Prostate gland (tissue), 2 donors: Measurements from ENCODE around the gene BATF. TPM values are rescaled to one million over a fixed set of nuclear protein-coding genes. Genes with fewer than 3 reads are reported as not detected.

ENCODE experiments used
- DNase-seq: peaks from one replicate; pipeline ENCODE4 v3.0.0-alpha.2; 2019; ENCODE audit warnings: low spot score
- H3K27ac ChIP-seq, 2 donors: fragments of 200-600 bp; sonication (generic); 2 replicates each; pipeline ENCODE4 v1.5.1; 2017 to 2019
- H3K27me3 ChIP-seq: fragments of 200-600 bp; sonication (generic); replicated peaks from 2 replicates; pipeline ENCODE4 v1.5.1; 2019; ENCODE audit not compliant: insufficient read depth
- H3K36me3 ChIP-seq, 2 donors: fragments of 200-600 bp; sonication (generic); 1 replicate in 1 of 2; 2 replicates in 1 of 2; pipeline versions ENCODE4 v1.5.1 to v1.8.1; 2017 to 2019
- H3K4me1 ChIP-seq: fragments of 200-600 bp; sonication (generic); replicated peaks from 2 replicates; pipeline ENCODE4 v1.5.1; 2019
- H3K4me3 ChIP-seq, 2 donors: fragments of 200-600 bp; sonication (generic); 2 replicates each; pipeline ENCODE4 v1.5.1; 2017 to 2019
- H3K9me3 ChIP-seq: fragments of 200-600 bp; sonication (generic); 2 replicates; pipeline ENCODE4 v1.5.1; 2017
- POLR2A ChIP-seq: fragments of 450-650 bp; IDR thresholded peaks from one replicate; pipeline ENCODE4 v1.6.1; 2016; ENCODE audit warnings: antibody characterized with exemption, mild to moderate bottlenecking
- POLR2AphosphoS5 ChIP-seq: sonication (generic); formaldehyde crosslinking; IDR thresholded peaks from one replicate; pipeline ENCODE4 v1.6.1; 2017; ENCODE audit warnings: antibody characterized with exemption
- WGBS: methylation state at CpG from one replicate; pipeline ENCODE4 v1.1.5; 2018; 5-methylcytosine and 5-hydroxymethylcytosine counted together
- intact Hi-C: fragments of 100-400 bp; cut with DNase I; formaldehyde crosslinking; loops from one replicate; pipeline ENCODE4 v1.14.2; 2022
- total RNA-seq, 2 donors: library from RNA; depleted of rRNA; stranded (reverse); fragments of >200 nt; gene quantifications; one replicate each; pipeline ENCODE4 v1.1.0, GENCODE V29; 2016
- TF ChIP-seq, protein P1 (sequence below), 4 experiments: fragments of 200-600 bp in 2 of 4; fragments of 450-650 bp in 2 of 4; sonication (generic) in 2 of 4; IDR thresholded peaks; 1 replicate in 3 of 4; 2 replicates in 1 of 4; pipeline ENCODE4 v1.5.1; 2016 to 2019; ENCODE audit warnings: antibody characterized with exemption in 4 of 4, mild to moderate bottlenecking in 2 of 4, moderate library complexity in 2 of 4

The BATF gene
- total RNA-seq, 2 donors from 2014 or later, result 3.1 to 11.8 TPM

DNA sequence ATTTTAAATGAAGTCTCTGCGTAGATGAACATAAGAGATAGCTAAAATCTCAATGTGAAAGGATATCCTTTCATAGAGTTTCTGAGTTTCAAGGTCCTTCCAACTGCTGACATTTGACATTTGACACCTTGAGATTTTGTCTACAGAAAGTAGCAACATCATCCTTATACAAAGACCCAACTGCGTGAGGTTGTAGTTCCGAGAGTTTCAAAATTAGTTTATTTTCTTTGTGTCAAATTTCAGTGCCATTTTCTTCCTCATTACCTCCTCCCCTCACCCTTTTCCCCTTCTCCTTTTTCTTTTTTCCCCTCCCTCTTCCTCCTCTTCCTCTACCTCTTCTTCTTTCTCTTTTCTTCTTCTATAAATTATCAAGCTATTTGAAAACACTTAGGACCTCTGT, 26.9 kb upstream of the BATF start:
- no peak for DNase-seq
- Histone ChIP-seq H3K4me1 (no peaks in the 10 kb centered on the region), H3K4me3 (no peak overlapping the region), H3K27ac (no peak overlapping the region), H3K27me3 (no peaks in the 10 kb centered on the region), H3K36me3 (no peaks in the 10 kb centered on the region), H3K9me3 (no peaks in the 10 kb centered on the region)
- TF ChIP-seq POLR2A (no peak), POLR2AphosphoS5 (no peak)
- TF ChIP-seq, protein P1, sequence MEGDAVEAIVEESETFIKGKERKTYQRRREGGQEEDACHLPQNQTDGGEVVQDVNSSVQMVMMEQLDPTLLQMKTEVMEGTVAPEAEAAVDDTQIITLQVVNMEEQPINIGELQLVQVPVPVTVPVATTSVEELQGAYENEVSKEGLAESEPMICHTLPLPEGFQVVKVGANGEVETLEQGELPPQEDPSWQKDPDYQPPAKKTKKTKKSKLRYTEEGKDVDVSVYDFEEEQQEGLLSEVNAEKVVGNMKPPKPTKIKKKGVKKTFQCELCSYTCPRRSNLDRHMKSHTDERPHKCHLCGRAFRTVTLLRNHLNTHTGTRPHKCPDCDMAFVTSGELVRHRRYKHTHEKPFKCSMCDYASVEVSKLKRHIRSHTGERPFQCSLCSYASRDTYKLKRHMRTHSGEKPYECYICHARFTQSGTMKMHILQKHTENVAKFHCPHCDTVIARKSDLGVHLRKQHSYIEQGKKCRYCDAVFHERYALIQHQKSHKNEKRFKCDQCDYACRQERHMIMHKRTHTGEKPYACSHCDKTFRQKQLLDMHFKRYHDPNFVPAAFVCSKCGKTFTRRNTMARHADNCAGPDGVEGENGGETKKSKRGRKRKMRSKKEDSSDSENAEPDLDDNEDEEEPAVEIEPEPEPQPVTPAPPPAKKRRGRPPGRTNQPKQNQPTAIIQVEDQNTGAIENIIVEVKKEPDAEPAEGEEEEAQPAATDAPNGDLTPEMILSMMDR (IDR thresholded peaks at IDR 0.05), result no peak
- WGBS, result 68% methylated on average over 3 of the region's 3 CpGs
- intact Hi-C loops, result no loop called here

DNA sequence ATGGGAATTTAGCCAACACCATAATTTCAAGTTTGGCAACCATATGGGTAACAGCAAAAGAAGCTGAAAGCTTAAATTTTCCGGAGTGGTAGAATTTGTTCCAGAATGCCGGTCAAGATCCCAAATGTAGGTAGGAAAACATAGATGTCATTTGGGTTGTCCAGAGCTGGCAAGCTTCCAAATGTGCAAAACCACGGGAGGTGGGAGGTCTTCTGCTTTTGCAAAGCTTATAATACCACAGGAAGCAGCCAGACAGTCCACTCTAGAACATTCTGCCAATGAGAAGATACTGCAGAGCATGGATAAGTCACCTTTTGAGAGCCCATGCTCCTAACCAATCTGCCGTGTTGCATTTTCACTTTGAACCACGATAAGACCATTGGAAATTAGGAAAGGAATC, 26.4 kb upstream of the BATF start:
- Histone ChIP-seq H3K27ac (no peak overlapping the region), H3K9me3 (no peaks in the 10 kb centered on the region), H3K4me1 (no peaks in the 10 kb centered on the region), H3K27me3 (no peaks in the 10 kb centered on the region), H3K36me3 (no peaks in the 10 kb centered on the region), H3K4me3 (no peak overlapping the region)
- 78% methylated on average over 5 of the region's 5 CpGs for WGBS
- DNase-seq, result no peak
- TF ChIP-seq POLR2AphosphoS5, result no peak
- intact Hi-C loops, result no loop called here

DNA sequence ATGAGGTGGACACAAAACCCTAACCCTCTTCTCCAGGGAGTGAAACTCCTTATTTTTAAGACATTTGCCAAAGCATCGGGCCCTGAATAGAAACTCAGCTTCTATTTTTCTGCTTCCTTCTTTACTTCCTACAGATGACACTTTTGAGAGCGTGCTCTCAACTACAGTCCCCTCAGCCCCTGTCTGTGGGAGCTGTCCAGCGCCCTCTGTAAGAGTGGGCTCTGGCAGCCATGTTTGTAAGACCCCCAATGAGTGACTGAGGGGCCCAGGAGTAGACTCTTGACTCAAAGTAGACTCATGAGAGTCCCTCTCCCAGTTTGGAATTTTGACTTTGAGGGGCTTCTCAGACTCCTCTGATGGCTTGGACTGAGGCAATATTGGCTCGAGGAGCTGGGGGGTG, 25.5 kb upstream of the BATF start:
- 96% methylated on average over 4 of the region's 4 CpGs for WGBS
- intact Hi-C loops, result no loop called here
- TF ChIP-seq, protein P1 (IDR thresholded peaks at IDR 0.05), result no peak
- TF ChIP-seq POLR2A (no peak), POLR2AphosphoS5 (no peak)

DNA sequence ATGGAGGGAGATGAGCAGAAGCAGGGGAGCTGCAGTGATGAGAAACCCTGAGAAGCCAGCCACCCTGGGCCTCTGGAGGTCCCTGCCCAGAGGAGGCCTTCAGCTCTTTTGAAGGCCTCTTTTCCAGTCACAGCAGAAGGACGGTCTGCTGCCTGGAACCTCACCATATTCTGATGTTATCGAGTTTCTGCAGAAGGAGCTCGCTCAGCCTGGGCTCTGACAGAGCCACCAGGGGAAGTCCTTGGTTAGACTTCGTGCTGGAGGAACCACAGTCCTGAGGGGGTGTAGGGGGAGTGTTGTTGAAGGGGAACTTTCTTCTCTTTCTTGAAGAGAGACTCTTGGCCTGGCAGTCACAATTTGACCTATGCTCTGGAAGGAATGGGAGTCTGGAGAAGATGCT, 25.1 kb upstream of the BATF start:
- TF ChIP-seq, protein P1 (IDR thresholded peaks at IDR 0.05), result no peak
- TF ChIP-seq POLR2AphosphoS5 (no peak), POLR2A (no peak)
- Histone ChIP-seq H3K27ac (no peak overlapping the region), H3K9me3 (no peaks in the 10 kb centered on the region), H3K4me1 (no peaks in the 10 kb centered on the region), H3K36me3 (no peaks in the 10 kb centered on the region), H3K4me3 (no peak overlapping the region), H3K27me3 (no peaks in the 10 kb centered on the region)
- intact Hi-C loops, result no loop called here
- WGBS, result 89% methylated on average over 4 of the region's 4 CpGs
- DNase-seq, result no peak

More for the DNA sequence above, 25.5 kb upstream of the BATF start:
- Histone ChIP-seq H3K27ac (no peak overlapping the region), H3K4me1 (no peaks in the 10 kb centered on the region), H3K36me3 (no peaks in the 10 kb centered on the region), H3K4me3 (no peak overlapping the region), H3K9me3 (no peaks in the 10 kb centered on the region), H3K27me3 (no peaks in the 10 kb centered on the region)
- no peak for DNase-seq

DNA sequence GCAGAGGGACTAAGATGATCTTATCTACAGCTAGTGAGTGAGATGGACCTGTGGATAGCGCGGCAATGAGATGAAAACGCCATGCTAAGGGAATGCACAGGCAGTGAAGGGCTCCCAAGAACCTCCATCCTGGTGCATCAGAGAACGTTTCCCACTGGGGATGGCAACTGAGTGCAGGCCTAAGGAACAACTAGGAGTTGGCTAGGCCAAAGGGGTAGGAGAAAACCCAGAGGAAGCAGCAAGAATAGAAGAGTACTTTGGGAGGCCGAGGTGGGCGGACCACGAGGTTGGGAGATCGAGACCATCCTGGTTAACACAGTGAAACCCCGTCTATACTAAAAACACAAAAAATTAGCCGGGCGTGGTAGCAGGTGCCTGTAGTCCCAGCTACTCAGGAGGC, 24.6 kb upstream of the BATF start:
- no peak for DNase-seq
- Histone ChIP-seq H3K4me3 (no peak overlapping the region), H3K9me3 (no peaks in the 10 kb centered on the region), H3K27me3 (no peaks in the 10 kb centered on the region), H3K36me3 (no peaks in the 10 kb centered on the region), H3K4me1 (no peaks in the 10 kb centered on the region), H3K27ac (no peak overlapping the region)
- intact Hi-C loops, result no loop called here
- TF ChIP-seq POLR2AphosphoS5, result no peak
- TF ChIP-seq, protein P1 (IDR thresholded peaks at IDR 0.05), result no peak
- WGBS, result 94% methylated on average over 11 of the region's 11 CpGs
